Mucosa of descending colon (tissue), 3 donors: ENCODE results near the gene ENPP3. TPM values are rescaled to one million over a fixed set of nuclear protein-coding genes. Genes with fewer than 3 reads are reported as not detected.

Source experiments
- ATAC-seq: fragments of 200-7000 bp; cut with Tn5 transposase; one replicate; pipeline ENCODE4 v1.9.1; 2020; ENCODE audit warnings: mild to moderate bottlenecking, moderate library complexity
- DNase-seq, 3 donors: peaks; one replicate each; pipeline ENCODE4 v3.0.0-alpha.2; 2020
- H3K36me3 ChIP-seq: fragments of 200-600 bp; one replicate; pipeline ENCODE4 v1.8.0; 2021; ENCODE audit warnings: low read depth, mild to moderate bottlenecking
- H3K4me1 ChIP-seq: fragments of 200-600 bp; one replicate; pipeline ENCODE4 v1.8.0; 2021; ENCODE audit warnings: low read depth, mild to moderate bottlenecking
- H3K4me3 ChIP-seq: fragments of 200-600 bp; one replicate; pipeline ENCODE4 v1.8.0; 2021; ENCODE audit warnings: mild to moderate bottlenecking
- H3K9me3 ChIP-seq: fragments of 200-600 bp; one replicate; pipeline ENCODE4 v1.8.0; 2021; ENCODE audit warnings: mild to moderate bottlenecking
- intact Hi-C, 2 donors: fragments of 100-400 bp; cut with DNase I in 1 of 2; cut with micrococcal nuclease in 1 of 2; formaldehyde crosslinking; loops; one replicate each; pipeline versions ENCODE4 v1.11.0 to v1.11.1; 2022; cut with DNase I, micrococcal nuclease
- total RNA-seq, 3 donors: library from RNA; stranded (reverse); fragmentation: NEBNext Ultra II Directional in 2 of 3; extraction: Animal tissue kit (Norgen Biotek cat#: 25700) in 2 of 3; gene quantifications; one replicate each; pipeline versions ENCODE4 v1.2.1 to v1.2.4, GENCODE V29; 2021 to 2023
- TF ChIP-seq, protein P1 (sequence below): fragments of 200-600 bp; IDR thresholded peaks from one replicate; pipeline ENCODE4 v1.8.0; 2022; ENCODE audit warnings: antibody characterized with exemption, mild to moderate bottlenecking
- donor health status: DM: no; HTN: no; CAD: no; lungs with moderate emphysema.
- donor health status: DM: no; HTN: no; CAD: no.
- donor health status: DM: no; HTN: yes; CAD: no.

ENPP3 gene
- total RNA-seq, 3 donors from 2014 or later = 6.6 to 22.8 (median 19.5) TPM

DNA sequence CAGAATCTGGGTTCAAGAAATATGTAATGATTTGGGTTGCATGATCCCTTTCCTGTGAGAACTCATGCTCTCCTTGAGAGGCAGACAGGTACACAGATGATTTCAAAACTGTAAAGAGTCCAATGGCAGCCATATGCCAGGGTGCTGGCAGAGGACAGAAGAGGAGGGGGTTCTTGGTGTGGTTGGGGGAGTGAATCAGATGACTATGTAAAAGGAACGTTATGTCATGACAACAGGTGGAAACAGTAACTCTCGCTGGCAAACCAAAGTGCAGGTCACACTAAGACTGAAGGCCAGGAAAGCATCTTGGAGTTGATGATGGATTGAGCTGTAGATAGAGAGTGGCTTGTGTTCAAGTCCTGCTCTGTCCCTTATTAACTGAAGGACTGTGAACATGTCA is 43.8 kb downstream of the ENPP3 start:
- TF ChIP-seq, protein P1, sequence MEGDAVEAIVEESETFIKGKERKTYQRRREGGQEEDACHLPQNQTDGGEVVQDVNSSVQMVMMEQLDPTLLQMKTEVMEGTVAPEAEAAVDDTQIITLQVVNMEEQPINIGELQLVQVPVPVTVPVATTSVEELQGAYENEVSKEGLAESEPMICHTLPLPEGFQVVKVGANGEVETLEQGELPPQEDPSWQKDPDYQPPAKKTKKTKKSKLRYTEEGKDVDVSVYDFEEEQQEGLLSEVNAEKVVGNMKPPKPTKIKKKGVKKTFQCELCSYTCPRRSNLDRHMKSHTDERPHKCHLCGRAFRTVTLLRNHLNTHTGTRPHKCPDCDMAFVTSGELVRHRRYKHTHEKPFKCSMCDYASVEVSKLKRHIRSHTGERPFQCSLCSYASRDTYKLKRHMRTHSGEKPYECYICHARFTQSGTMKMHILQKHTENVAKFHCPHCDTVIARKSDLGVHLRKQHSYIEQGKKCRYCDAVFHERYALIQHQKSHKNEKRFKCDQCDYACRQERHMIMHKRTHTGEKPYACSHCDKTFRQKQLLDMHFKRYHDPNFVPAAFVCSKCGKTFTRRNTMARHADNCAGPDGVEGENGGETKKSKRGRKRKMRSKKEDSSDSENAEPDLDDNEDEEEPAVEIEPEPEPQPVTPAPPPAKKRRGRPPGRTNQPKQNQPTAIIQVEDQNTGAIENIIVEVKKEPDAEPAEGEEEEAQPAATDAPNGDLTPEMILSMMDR = no peak
- H3K4me1 ChIP-seq = no peaks in the 10 kb centered on the region
- H3K36me3 ChIP-seq = peaks cover 4% of the 10 kb centered on the region

DNA sequence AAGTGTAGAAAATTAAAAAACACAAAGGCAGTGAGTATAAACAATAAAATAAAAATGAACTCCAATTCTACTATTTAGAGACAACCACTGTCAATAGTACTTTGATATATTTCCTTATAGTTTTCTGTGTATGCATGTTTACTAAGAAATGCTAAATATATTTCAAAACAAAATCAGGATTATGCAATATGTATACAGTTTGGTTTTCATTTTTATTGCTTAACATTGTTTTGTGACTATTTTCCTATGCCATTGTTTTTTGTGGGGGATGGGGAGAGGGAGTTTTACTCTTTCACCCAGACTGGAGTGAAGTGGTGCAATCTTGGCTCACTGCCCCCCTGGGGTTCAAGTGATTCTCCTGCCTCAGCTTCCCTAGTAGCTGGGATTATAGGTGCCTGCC is 44.5 kb downstream of the ENPP3 start:
- DNase-seq (no peak), ATAC-seq (no peak)
- intact Hi-C loops = no loop called here
- Histone ChIP-seq H3K36me3 (peaks cover 4% of the 10 kb centered on the region), H3K4me3 (no peak overlapping the region), H3K4me1 (no peaks in the 10 kb centered on the region), H3K9me3 (no peaks in the 10 kb centered on the region)
- TF ChIP-seq, protein P1 = no peak

More for the DNA sequence above, 43.8 kb downstream of the ENPP3 start:
- DNase-seq = no peak
- ATAC-seq = no peak
- H3K9me3 ChIP-seq = no peaks in the 10 kb centered on the region
- intact Hi-C loops = no loop called here
- no peak overlapping the region for H3K4me3 ChIP-seq

DNA sequence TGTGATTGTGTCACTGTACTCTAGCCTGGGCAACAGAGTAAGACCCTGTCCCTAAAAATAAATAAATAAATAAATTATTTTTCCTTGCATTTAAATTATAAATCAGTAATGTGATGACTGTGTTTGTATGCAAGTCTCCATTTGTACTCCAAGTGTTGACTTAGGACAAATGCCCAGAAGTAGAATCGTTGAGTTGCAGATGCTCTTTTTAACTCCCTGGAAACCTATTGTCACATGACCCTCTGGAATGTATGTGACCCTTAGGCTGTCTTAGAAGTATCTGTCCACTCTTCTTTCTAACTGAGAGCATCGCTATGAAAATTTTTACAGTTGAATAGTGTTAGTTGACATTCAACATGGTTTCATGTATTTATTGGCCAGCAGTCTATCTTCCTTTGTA is 45.3 kb downstream of the ENPP3 start:
- ATAC-seq = no peak
- Histone ChIP-seq H3K36me3 (peaks cover 4% of the 10 kb centered on the region), H3K9me3 (no peaks in the 10 kb centered on the region), H3K4me1 (no peaks in the 10 kb centered on the region), H3K4me3 (no peak overlapping the region)
- DNase-seq = no peak
- intact Hi-C loops = no loop called here
- TF ChIP-seq, protein P1 = no peak

DNA sequence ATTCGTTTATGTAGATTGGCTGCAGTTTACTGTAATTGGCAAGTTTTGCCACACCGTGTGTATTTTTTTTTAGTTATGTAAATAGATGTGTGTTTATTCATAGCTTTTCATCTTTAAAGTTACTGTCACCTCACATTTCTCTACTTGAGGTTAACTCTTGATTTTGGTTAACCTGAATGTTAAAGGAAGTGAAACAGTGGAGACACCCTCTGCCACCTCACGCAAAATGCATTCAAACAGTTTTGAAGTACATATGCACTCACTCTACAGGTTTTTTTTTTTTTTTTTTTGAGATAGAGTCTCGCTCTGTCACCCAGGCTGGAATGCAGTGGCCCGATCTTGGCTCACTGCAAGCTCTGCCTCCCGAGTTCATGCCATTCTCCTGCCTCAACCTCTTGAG is 46.4 kb downstream of the ENPP3 start:
- ATAC-seq (no peak), DNase-seq (no peak)
- TF ChIP-seq, protein P1 = no peak
- Histone ChIP-seq H3K9me3 (no peaks in the 10 kb centered on the region), H3K36me3 (peaks cover 4% of the 10 kb centered on the region), H3K4me3 (no peak overlapping the region), H3K4me1 (no peaks in the 10 kb centered on the region)
- intact Hi-C loops = no loop called here

DNA sequence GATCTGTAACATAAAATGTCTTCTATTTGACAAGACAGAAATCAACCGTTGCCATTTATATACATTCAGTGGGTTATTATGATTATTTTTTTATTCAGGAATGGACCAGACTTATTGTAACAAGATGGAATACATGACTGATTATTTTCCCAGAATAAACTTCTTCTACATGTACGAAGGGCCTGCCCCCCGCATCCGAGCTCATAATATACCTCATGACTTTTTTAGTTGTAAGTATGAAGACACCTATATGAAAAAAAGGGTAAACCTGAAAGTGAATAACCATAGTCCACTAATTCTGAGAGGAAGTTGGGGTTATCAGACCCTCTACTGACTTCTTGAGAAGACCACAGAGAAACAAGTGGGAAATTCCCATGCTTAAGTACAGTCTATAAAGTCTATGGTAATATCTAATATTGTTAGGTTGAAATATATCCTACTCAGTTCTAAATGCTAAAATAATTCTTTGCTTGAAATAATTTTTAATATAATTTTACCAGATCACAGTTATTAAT is 48.2 kb downstream of the ENPP3 start:
- H3K36me3 ChIP-seq = peaks cover 4% of the 10 kb centered on the region
- TF ChIP-seq, protein P1 = no peak
- H3K9me3 ChIP-seq = no peaks in the 10 kb centered on the region
- H3K4me3 ChIP-seq = no peak overlapping the region
- intact Hi-C loops = no loop called here
- no peak for DNase-seq
- H3K4me1 ChIP-seq = no peaks in the 10 kb centered on the region
- ATAC-seq = no peak

DNA sequence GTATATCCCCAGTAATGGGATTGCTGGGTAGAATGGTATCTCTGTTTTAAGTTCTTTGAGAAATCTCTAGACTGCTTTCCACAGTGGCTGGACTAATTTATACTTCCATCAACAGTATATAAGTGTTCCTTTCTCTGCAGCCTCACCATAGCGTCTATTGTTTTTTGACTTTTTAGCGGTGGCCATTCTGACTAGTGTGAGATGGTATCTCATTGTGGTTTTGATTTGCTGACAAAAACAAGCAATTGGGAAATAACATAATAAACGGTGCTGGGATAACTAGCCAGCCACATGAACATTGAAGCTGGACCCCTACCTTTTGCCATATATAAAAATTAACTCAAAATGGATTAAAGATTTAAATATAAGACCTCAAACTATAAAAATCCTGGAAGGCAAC is 49.9 kb downstream of the ENPP3 start:
- TF ChIP-seq, protein P1 = no peak
- no peak for DNase-seq
- Histone ChIP-seq H3K36me3 (peaks cover 4% of the 10 kb centered on the region), H3K9me3 (no peaks in the 10 kb centered on the region), H3K4me1 (no peaks in the 10 kb centered on the region), H3K4me3 (no peak overlapping the region)
- intact Hi-C loops = no loop called here
- ATAC-seq = no peak
